Measurements from ENCODE around the gene MAPK6. TPM values are rescaled to one million over a fixed set of nuclear protein-coding genes. Genes with fewer than 3 reads are reported as not detected.
"Not testable (repeated sequence)": the region's sequence is repeated elsewhere in the genome, so short reads cannot be mapped to it uniquely, and the experiment has no call there.

MAPK6 gene
- total RNA-seq, 1 experiment from 2014 or later: 56.4 TPM

- no peak for DNase-seq (ENCODE audit: low spot score)
- Histone ChIP-seq H3K4me3 (ENCODE audit: low read depth, low read length, poor library complexity, severe bottlenecking) (no peak overlapping the region), H3K36me3 (ENCODE audit: insufficient read depth, low read length, poor library complexity, severe bottlenecking) (no peaks in the 10 kb centered on the region), H3K4me1 (ENCODE audit: insufficient read depth, low read length, poor library complexity, severe bottlenecking) (peaks cover 5% of the 10 kb centered on the region), H3K9me3 (ENCODE audit: low read depth, low read length, poor library complexity, severe bottlenecking) (peaks cover 7% of the 10 kb centered on the region), H3K27ac (ENCODE audit: low read depth, low read length, poor library complexity, severe bottlenecking) (no peak overlapping the region), H3K27me3 (replicated peaks; ENCODE audit: insufficient read depth, low read depth, low read length, poor library complexity) (no peaks in the 10 kb centered on the region)
- CTCF ChIA-PET: no interaction called here
- intact Hi-C loops (cut with micrococcal nuclease; ENCODE audit: unreplicated experiment): no loop called here
- BruUV-seq (replicated peaks): no TSS peak
- POLR2A ChIA-PET (ENCODE audit: low non-redundant PET): interaction anchor here (0.6 kb wide), 1 partner anchor 897 kb away, joined by 7 read pairs; no protein-coding TSS in a partner anchor
- TF ChIP-seq EZH2 (IDR thresholded peaks at IDR 0.05; ENCODE audit: borderline replicate concordance, low read depth, low read length, poor library complexity, severe bottlenecking) (no peak), CTCF (conservative IDR thresholded peaks at IDR 0.05; ENCODE audit: low read depth, low read length) (no peak)
Measured at GRCh38 chr15:52094811-52095584, 76.0 kb downstream of the MAPK6 start.

- DNase-seq (ENCODE audit: low spot score): no peak
- peaks cover 5% of the 10 kb centered on the region for H3K4me1 ChIP-seq (ENCODE audit: insufficient read depth, low read length, poor library complexity, severe bottlenecking)
- no peaks in the 10 kb centered on the region for H3K27me3 ChIP-seq (replicated peaks; ENCODE audit: insufficient read depth, low read depth, low read length, poor library complexity)
- POLR2A ChIA-PET (ENCODE audit: low non-redundant PET): no interaction called here
- no peak overlapping the region for H3K4me3 ChIP-seq (ENCODE audit: low read depth, low read length, poor library complexity, severe bottlenecking)
- H3K27ac ChIP-seq (ENCODE audit: low read depth, low read length, poor library complexity, severe bottlenecking): no peak overlapping the region
- TF ChIP-seq CTCF (conservative IDR thresholded peaks at IDR 0.05; ENCODE audit: low read depth, low read length) (no peak), EZH2 (IDR thresholded peaks at IDR 0.05; ENCODE audit: borderline replicate concordance, low read depth, low read length, poor library complexity, severe bottlenecking) (no peak)
- no peaks in the 10 kb centered on the region for H3K36me3 ChIP-seq (ENCODE audit: insufficient read depth, low read length, poor library complexity, severe bottlenecking)
- CTCF ChIA-PET: no interaction called here
- BruUV-seq (replicated peaks): no TSS peak
- intact Hi-C loops (cut with micrococcal nuclease; ENCODE audit: unreplicated experiment): no loop called here
- peaks cover under 1% of the 10 kb centered on the region for H3K9me3 ChIP-seq (ENCODE audit: low read depth, low read length, poor library complexity, severe bottlenecking)
Measured at GRCh38 chr15:52095597-52096262, 76.7 kb downstream of the MAPK6 start.

- H3K4me3 ChIP-seq (ENCODE audit: low read depth, low read length, poor library complexity, severe bottlenecking); DNase-seq (ENCODE audit: low spot score); H3K9me3 ChIP-seq (ENCODE audit: low read depth, low read length, poor library complexity, severe bottlenecking); intact Hi-C loops (cut with micrococcal nuclease; ENCODE audit: unreplicated experiment); H3K27me3 ChIP-seq (replicated peaks; ENCODE audit: insufficient read depth, low read depth, low read length, poor library complexity); H3K36me3 ChIP-seq (ENCODE audit: insufficient read depth, low read length, poor library complexity, severe bottlenecking); BruUV-seq (replicated peaks); H3K27ac ChIP-seq (ENCODE audit: low read depth, low read length, poor library complexity, severe bottlenecking); CTCF ChIA-PET; POLR2A ChIA-PET (ENCODE audit: low non-redundant PET); H3K4me1 ChIP-seq (ENCODE audit: insufficient read depth, low read length, poor library complexity, severe bottlenecking): not testable (repeated sequence)
Measured at GRCh38 chr15:52096536-52096935, 77.5 kb downstream of the MAPK6 start.
